Measurements from ENCODE around the gene KIAA1217. TPM values are rescaled to one million over a fixed set of nuclear protein-coding genes. Genes with fewer than 3 reads are reported as not detected.
"Not testable (repeated sequence)": the region's sequence is repeated elsewhere in the genome, so short reads cannot be mapped to it uniquely, and the experiment has no call there.

KIAA1217 gene
- total RNA-seq, 1 experiment from 2014 or later, result 6.4 TPM

GRCh38 chr10:24337723-24338122 is 128.8 kb downstream of the KIAA1217 start:
- H3K27me3 ChIP-seq, H3K4me3 ChIP-seq, H3K36me3 ChIP-seq, DNase-seq, H3K9me3 ChIP-seq: not testable (repeated sequence)

GRCh38 chr10:24339387-24339786 is 130.4 kb downstream of the KIAA1217 start:
- Histone ChIP-seq H3K9me3 (no peaks in the 10 kb centered on the region), H3K27me3 (no peaks in the 10 kb centered on the region), H3K4me3 (no peak overlapping the region), H3K36me3 (no peaks in the 10 kb centered on the region)
- no peak for DNase-seq

GRCh38 chr10:24340446-24340845 is 131.5 kb downstream of the KIAA1217 start:
- Histone ChIP-seq H3K27me3 (no peaks in the 10 kb centered on the region), H3K36me3 (no peaks in the 10 kb centered on the region), H3K9me3 (no peaks in the 10 kb centered on the region), H3K4me3 (no peak overlapping the region)
- DNase-seq, result no peak

- no peak overlapping the region for H3K4me3 ChIP-seq
- no peaks in the 10 kb centered on the region for H3K36me3 ChIP-seq
- no peak for DNase-seq
- H3K27me3 ChIP-seq, result no peaks in the 10 kb centered on the region
- H3K9me3 ChIP-seq, result no peaks in the 10 kb centered on the region
These were observed 131.9 kb downstream of the KIAA1217 start for GRCh38 chr10:24340883-24341282.

GRCh38 chr10:24341371-24341770 is 132.4 kb downstream of the KIAA1217 start:
- H3K27me3 ChIP-seq, result no peaks in the 10 kb centered on the region
- no peak overlapping the region for H3K4me3 ChIP-seq
- DNase-seq, result no peak
- no peaks in the 10 kb centered on the region for H3K9me3 ChIP-seq
- H3K36me3 ChIP-seq, result no peaks in the 10 kb centered on the region

GRCh38 chr10:24341897-24342296 is 133.0 kb downstream of the KIAA1217 start:
- Histone ChIP-seq H3K27me3 (no peaks in the 10 kb centered on the region), H3K36me3 (no peaks in the 10 kb centered on the region), H3K4me3 (no peak overlapping the region), H3K9me3 (no peaks in the 10 kb centered on the region)
- DNase-seq, result no peak

GRCh38 chr10:24343686-24344085 is 134.7 kb downstream of the KIAA1217 start:
- H3K27me3 ChIP-seq, result no peaks in the 10 kb centered on the region
- DNase-seq, result no peak
- H3K4me3 ChIP-seq, result no peak overlapping the region
- H3K9me3 ChIP-seq, result no peaks in the 10 kb centered on the region
- H3K36me3 ChIP-seq, result no peaks in the 10 kb centered on the region

GRCh38 chr10:24344279-24344678 is 135.3 kb downstream of the KIAA1217 start:
- Histone ChIP-seq H3K36me3 (no peaks in the 10 kb centered on the region), H3K27me3 (no peaks in the 10 kb centered on the region), H3K9me3 (no peaks in the 10 kb centered on the region), H3K4me3 (no peak overlapping the region)
- DNase-seq, result peak; percentile 26

- Histone ChIP-seq H3K9me3 (no peaks in the 10 kb centered on the region), H3K36me3 (no peaks in the 10 kb centered on the region), H3K27me3 (no peaks in the 10 kb centered on the region), H3K4me3 (no peak overlapping the region)
- DNase-seq, result no peak
These were observed 135.9 kb downstream of the KIAA1217 start for GRCh38 chr10:24344695-24345463.

- Histone ChIP-seq H3K27me3 (no peaks in the 10 kb centered on the region), H3K9me3 (no peaks in the 10 kb centered on the region), H3K36me3 (no peaks in the 10 kb centered on the region), H3K4me3 (no peak overlapping the region)
- no peak for DNase-seq
These were observed 138.1 kb downstream of the KIAA1217 start for GRCh38 chr10:24346877-24347519.

- peak; percentile 53 for DNase-seq
- Histone ChIP-seq H3K27me3 (no peaks in the 10 kb centered on the region), H3K4me3 (no peak overlapping the region)
These were observed 140.6 kb downstream of the KIAA1217 start for GRCh38 chr10:24349379-24350001.

GRCh38 chr10:24350070-24350921 is 141.4 kb downstream of the KIAA1217 start:
- Histone ChIP-seq H3K4me3 (no peak overlapping the region), H3K9me3 (no peaks in the 10 kb centered on the region), H3K27me3 (no peaks in the 10 kb centered on the region), H3K36me3 (no peaks in the 10 kb centered on the region)
- no peak for DNase-seq

More at GRCh38 chr10:24349379-24350001, 140.6 kb downstream of the KIAA1217 start:
- no peaks in the 10 kb centered on the region for H3K36me3 ChIP-seq
- no peaks in the 10 kb centered on the region for H3K9me3 ChIP-seq

GRCh38 chr10:24350922-24351225 is 141.9 kb downstream of the KIAA1217 start:
- not testable (repeated sequence) for H3K27me3 ChIP-seq, DNase-seq

GRCh38 chr10:24351961-24352360 is 143.0 kb downstream of the KIAA1217 start:
- H3K36me3 ChIP-seq, result no peaks in the 10 kb centered on the region
- no peaks in the 10 kb centered on the region for H3K27me3 ChIP-seq
- H3K4me3 ChIP-seq, result no peak overlapping the region
- no peak for DNase-seq
- no peaks in the 10 kb centered on the region for H3K9me3 ChIP-seq

More at GRCh38 chr10:24350922-24351225, 141.9 kb downstream of the KIAA1217 start:
- not testable (repeated sequence) for H3K36me3 ChIP-seq, H3K9me3 ChIP-seq, H3K4me3 ChIP-seq

GRCh38 chr10:24352399-24352798 is 143.5 kb downstream of the KIAA1217 start:
- no peaks in the 10 kb centered on the region for H3K27me3 ChIP-seq
- no peaks in the 10 kb centered on the region for H3K9me3 ChIP-seq
- DNase-seq, result no peak
- H3K4me3 ChIP-seq, result no peak overlapping the region
- no peaks in the 10 kb centered on the region for H3K36me3 ChIP-seq

GRCh38 chr10:24353319-24353718 is 144.4 kb downstream of the KIAA1217 start:
- H3K4me3 ChIP-seq, result no peak overlapping the region
- no peaks in the 10 kb centered on the region for H3K36me3 ChIP-seq
- no peaks in the 10 kb centered on the region for H3K27me3 ChIP-seq
- H3K9me3 ChIP-seq, result no peaks in the 10 kb centered on the region
- DNase-seq, result no peak
